Astrocyte of the spinal cord (primary cell): ENCODE data around the gene MATN4.

Experiments
- DNase-seq: peaks from one replicate; pipeline ENCODE4 v3.0.0; 2011; ENCODE audit warnings: low read depth, low spot score
- H3K4me3 ChIP-seq: 2 replicates; pipeline ENCODE4 v1.5.1; 2011; ENCODE audit warnings: low read depth, mild to moderate bottlenecking, low read length, moderate library complexity
- in situ Hi-C: cut with HindIII; loops from 2 replicates; pipeline ENCODE4 v1.10.0; 2017; ENCODE audit warnings: low sequenced_read_pairs
- TF ChIP-seq, protein P1 (sequence below): IDR thresholded peaks from 2 replicates; pipeline ENCODE4 v1.5.1; 2012; ENCODE audit warnings: low read depth, mild to moderate bottlenecking, low read length, inconsistent platforms

Gene MATN4

DNA sequence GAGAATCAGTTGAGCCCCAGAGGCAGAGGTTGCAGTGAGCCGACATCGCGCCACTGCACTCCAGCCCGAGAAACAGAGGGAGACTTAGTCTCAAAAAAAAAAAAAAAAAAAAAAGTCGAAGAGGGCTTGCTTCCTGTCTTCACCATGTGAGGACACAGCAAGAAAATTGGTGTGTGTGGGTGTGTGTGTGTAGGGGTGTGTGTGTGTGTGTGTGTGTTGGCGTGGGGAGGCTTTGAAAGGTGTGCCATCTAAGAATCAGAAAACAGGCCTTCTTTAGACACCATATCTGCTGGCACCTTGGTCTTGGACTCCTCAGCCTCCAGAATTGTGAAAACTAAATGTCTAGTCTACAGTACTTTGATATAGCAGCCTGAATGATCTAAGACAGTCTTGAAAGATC, 8.3 kb downstream of the MATN4 start:
- TF ChIP-seq, protein P1, sequence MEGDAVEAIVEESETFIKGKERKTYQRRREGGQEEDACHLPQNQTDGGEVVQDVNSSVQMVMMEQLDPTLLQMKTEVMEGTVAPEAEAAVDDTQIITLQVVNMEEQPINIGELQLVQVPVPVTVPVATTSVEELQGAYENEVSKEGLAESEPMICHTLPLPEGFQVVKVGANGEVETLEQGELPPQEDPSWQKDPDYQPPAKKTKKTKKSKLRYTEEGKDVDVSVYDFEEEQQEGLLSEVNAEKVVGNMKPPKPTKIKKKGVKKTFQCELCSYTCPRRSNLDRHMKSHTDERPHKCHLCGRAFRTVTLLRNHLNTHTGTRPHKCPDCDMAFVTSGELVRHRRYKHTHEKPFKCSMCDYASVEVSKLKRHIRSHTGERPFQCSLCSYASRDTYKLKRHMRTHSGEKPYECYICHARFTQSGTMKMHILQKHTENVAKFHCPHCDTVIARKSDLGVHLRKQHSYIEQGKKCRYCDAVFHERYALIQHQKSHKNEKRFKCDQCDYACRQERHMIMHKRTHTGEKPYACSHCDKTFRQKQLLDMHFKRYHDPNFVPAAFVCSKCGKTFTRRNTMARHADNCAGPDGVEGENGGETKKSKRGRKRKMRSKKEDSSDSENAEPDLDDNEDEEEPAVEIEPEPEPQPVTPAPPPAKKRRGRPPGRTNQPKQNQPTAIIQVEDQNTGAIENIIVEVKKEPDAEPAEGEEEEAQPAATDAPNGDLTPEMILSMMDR = no peak
- DNase-seq = no peak
- H3K4me3 ChIP-seq = no peak overlapping the region
- in situ Hi-C loops = no loop called here

DNA sequence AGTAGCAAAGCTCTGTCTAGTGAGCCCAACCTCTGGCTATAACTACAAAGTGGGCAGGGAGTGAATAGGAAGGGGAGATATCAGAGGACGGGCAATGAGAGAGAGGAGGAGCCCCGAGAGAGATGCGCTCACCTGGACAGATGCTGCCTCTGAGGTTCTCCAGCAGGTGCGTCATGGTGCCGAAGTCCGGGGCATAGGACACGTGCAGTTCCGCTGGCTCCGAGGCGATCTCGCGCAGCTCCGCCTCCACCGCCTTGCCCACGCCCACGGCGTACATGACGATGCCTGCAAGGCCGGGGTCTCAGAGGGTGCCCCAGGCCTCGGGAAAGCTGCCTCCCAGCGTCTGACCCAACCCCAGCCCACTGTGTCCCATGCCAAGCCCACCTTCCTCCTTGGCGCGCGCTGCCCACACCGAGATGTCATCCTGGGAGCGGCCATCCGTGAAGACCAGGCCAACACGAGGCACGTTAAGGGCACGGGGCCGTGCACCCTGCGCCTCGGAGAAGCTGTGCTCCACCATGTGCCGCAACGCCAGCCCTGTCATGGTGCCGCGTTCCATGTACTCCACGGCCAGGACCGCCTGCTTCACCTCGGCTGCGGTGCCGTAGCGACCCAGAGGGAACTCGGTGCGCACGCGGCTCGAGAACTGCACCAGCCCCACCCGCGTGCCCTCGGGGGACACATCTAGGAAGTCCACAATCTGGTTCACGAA, 10.2 kb downstream of the MATN4 start:
- TF ChIP-seq, protein P1 = no peak
- in situ Hi-C loops = no loop called here
- no peak overlapping the region for H3K4me3 ChIP-seq
- DNase-seq = no peak

DNA sequence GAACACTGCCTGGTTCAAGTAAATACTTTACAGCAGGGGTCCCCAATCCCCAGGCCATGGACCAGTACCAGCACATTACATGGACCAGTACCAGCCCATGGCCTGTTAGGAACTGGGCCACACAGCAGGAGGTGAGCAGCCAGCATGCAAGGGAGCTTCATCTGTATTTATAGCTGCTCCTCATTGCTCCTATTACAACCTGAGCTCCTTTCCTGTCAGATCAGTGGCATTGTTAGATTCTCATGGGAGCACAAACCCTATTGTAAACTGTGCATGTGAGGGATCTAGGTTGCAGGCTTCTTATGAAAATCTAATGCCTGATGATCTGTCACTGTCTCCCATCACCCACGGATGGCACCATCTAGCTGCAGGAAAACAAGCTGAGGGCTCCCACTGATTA, 13.4 kb downstream of the MATN4 start:
- in situ Hi-C loops = no loop called here
- DNase-seq = no peak
- no peak overlapping the region for H3K4me3 ChIP-seq
- TF ChIP-seq, protein P1 = peak; percentile 0

DNA sequence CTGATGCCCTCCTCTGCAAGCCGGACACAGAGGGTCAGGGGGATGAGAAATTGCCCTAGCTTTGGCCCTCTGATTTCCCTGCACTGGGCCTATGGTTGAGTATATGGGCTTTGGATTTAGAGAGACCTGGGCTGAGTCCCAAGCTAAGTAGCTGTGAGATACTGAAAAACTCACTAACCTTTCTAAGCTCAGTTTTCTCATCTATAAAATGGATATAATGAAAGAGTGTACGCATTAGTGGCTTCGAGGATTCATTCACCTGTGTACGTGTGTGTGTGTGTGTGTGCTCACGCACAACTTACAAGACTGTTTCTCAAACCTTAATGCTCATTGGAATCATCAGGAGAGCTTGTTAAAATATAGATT, 14.1 kb downstream of the MATN4 start:
- in situ Hi-C loops = no loop called here
- peak overlapping the region; percentile 45 for H3K4me3 ChIP-seq
- TF ChIP-seq, protein P1 = no peak
- DNase-seq = no peak

DNA sequence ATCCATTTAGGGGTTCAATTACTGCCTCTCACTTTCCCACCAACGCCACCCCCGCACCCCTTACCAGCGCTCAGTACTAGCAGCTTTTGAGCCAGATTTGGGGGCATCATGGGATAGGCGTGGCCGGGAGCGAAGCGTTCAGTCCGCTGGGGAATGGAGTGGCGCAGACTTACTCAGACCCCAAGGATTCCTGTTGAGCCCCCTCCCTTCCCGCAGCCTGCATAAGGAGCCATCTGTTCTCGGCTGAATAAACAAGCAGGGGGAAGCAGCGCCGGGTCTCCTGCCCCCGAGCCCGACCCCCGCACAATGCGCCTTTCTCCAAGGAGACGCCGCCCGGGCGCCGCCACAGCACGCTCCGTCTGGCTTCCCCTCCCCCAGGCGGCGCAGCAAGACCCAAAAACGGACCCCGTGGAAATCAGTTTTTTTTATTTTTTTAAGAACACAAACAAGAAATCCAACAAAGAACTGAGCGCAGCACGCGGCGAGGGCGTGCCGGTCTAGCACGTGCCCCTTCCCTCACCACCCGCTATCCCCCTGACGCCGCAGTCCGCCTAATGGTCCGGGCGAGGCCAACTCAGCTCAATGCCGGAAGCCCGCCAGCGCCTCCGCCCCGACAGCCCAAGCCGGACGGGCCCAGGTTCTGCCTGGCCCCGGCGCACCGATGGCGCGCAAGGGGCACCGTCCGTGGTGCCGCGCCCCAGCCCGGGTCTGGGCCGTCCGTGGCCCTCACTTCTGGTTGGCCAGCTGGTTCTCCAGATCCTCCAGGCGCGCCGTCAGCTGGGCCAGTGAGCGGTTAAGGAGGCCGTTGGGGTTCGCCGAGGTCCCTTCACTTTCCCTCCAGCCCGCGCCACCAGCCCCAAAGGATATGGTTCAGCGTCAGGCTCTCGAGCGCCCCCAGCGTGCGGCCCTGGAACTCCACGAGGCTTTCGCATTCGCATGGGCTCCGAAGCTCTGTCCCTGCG, 14.8 kb downstream of the MATN4 start:
- TF ChIP-seq, protein P1 = peak; percentile 98
- in situ Hi-C loops = no loop called here
- H3K4me3 ChIP-seq = peak overlapping the region; percentile 45
- DNase-seq = peak; percentile 68

DNA sequence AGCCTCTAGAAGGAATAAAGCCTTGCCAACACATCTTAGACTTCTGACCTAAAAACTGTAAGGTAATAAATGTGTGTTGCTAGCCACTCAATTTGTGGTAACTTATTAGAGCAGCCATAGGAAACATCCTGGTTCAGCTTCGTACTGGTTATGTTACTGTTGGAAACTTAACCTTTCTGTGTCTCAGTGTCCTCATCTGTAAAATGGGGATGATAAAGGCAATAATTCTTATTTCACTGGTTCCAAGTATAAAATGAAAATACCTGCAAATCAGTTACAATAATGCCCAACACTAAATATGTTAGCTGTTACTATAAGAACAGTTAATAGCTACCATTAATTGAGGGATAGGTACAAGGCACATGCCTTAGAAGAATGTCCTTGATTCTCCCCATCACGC, 15.8 kb downstream of the MATN4 start:
- no peak overlapping the region for H3K4me3 ChIP-seq
- TF ChIP-seq, protein P1 = no peak
- DNase-seq = no peak
- in situ Hi-C loops = no loop called here
